HepG2 (cell line): ENCODE results near the gene TCERG1L. TPM values are rescaled to one million over a fixed set of nuclear protein-coding genes. Genes with fewer than 3 reads are reported as not detected.

Experiments used
- ATAC-seq: fragments of 200-7000 bp; cut with Tn5 transposase; 3 replicates; pipeline ENCODE4 v1.9.1; 2020; ENCODE audit warnings: mild to moderate bottlenecking, moderate library complexity
- BruUV-seq: library from RNA; stranded (reverse); fragments of 400-500 nt; replicated peaks from 2 replicates; lab custom pipeline; 2021; lab: Mats Ljungman, UMichigan
- CTCF ChIA-PET: fragments of 300-600 bp; formaldehyde crosslinking; extraction: SDS; loops from one replicate; lab custom pipeline; 2021; ENCODE audit warnings: low total read pairs, inconsistent platforms, low intra/inter-chr PET ratio; lab: Yijun Ruan, JAX
- POLR2A ChIA-PET: fragments of 350-600 bp; sonication (Branson Sonifier 250); formaldehyde crosslinking; loops from one replicate; lab custom pipeline; 2020; ENCODE audit warnings: antibody characterized with exemption, inconsistent platforms; lab: Yijun Ruan, JAX
- DNase-seq: peaks from one replicate; pipeline ENCODE4 v3.0.0-alpha.2; 2015; ENCODE audit warnings: low spot score
- FAIRE-seq: peaks from 3 replicates; lab custom pipeline; 2011; peaks lifted over from hg19 to GRCh38; lab: Jason Lieb, UNC
- H2AFZ ChIP-seq: one replicate; pipeline ENCODE4 v1.6.1; 2011; ENCODE audit warnings: low read length, inconsistent platforms
- H3K27ac ChIP-seq: fragments of 300-600 bp; 3 replicates; pipeline ENCODE4 v1.8.0; 2011; ENCODE audit warnings: mixed run types, mild to moderate bottlenecking, mixed read lengths, low read length, inconsistent platforms; ENCODE audit not compliant: insufficient read depth; ENCODE audit errors: extremely low read length
- H3K27me3 ChIP-seq, 2 experiments: fragments of 200-600 bp in 1 of 2; 2 replicates in 1 of 2; 3 replicates in 1 of 2; pipeline versions ENCODE4 v1.6.0 to v1.8.0; 2011; ENCODE audit warnings: low read length in 2 of 2, mild to moderate bottlenecking in 2 of 2, moderate library complexity in 2 of 2, inconsistent platforms in 1 of 2; ENCODE audit not compliant: insufficient read depth in 2 of 2, control insufficient read depth in 1 of 2
- H3K36me3 ChIP-seq, 2 experiments: fragments of 200-600 bp in 1 of 2; replicated peaks in 1 of 2; 2 replicates in 1 of 2; 3 replicates in 1 of 2; pipeline versions ENCODE4 v1.5.1 to v1.8.0; 2011; ENCODE audit warnings: low read length in 2 of 2, inconsistent platforms in 1 of 2; ENCODE audit not compliant: insufficient read depth in 2 of 2, control insufficient read depth in 1 of 2
- H3K4me1 ChIP-seq: 2 replicates; pipeline ENCODE4 v1.5.1; 2012; ENCODE audit warnings: low read length, inconsistent platforms; ENCODE audit not compliant: insufficient read depth
- H3K4me2 ChIP-seq: 2 replicates; pipeline ENCODE4 v1.6.0; 2011; ENCODE audit warnings: low read depth, low read length, inconsistent platforms
- H3K4me3 ChIP-seq, 3 experiments: fragments of 200-600 bp in 1 of 3; sonication (generic), shearing (Covaris generic) in 1 of 3; replicated peaks in 1 of 3; 2 replicates each; pipeline ENCODE4 v1.5.1; 2011 to 2016; ENCODE audit warnings: low read length in 3 of 3, inconsistent platforms in 2 of 3, low read depth in 2 of 3, mild to moderate bottlenecking in 2 of 3, control low read depth in 1 of 3, mixed read lengths in 1 of 3; ENCODE audit not compliant: insufficient read depth in 1 of 3
- H3K79me2 ChIP-seq: one replicate; pipeline ENCODE4 v1.6.1; 2011; ENCODE audit warnings: low read length, inconsistent platforms; ENCODE audit not compliant: insufficient read depth
- H3K9ac ChIP-seq: 2 replicates; pipeline ENCODE4 v1.6.0; 2011; ENCODE audit warnings: mild to moderate bottlenecking, low read depth, low read length, inconsistent platforms; ENCODE audit not compliant: insufficient read depth
- H3K9me3 ChIP-seq: 2 replicates; pipeline ENCODE4 v1.5.1; 2012; ENCODE audit warnings: mild to moderate bottlenecking, low read length
- H4K20me1 ChIP-seq: 2 replicates; pipeline ENCODE4 v1.6.0; 2011; ENCODE audit warnings: inconsistent platforms, mild to moderate bottlenecking, low read length, moderate library complexity; ENCODE audit not compliant: insufficient read depth
- ASH2L ChIP-seq: fragments of 300-600, 200-600 bp; sonication (generic); IDR thresholded peaks from 2 replicates; pipeline ENCODE4 v1.7.0; 2017; ENCODE audit warnings: low read depth, mild to moderate bottlenecking, moderate library complexity, mixed read lengths, low read length; ENCODE audit not compliant: insufficient read length
- PTBP1 ChIP-seq: fragments of 200-400 bp; formaldehyde crosslinking; IDR thresholded peaks from 2 replicates; pipeline ENCODE4 v1.6.1; 2018; ENCODE audit warnings: low read length, low read depth; ENCODE audit not compliant: poor library complexity, severe bottlenecking
- ZNF687 ChIP-seq: sonication (generic); formaldehyde crosslinking; IDR thresholded peaks from 2 replicates; pipeline ENCODE4 v1.5.1; 2020; ENCODE audit warnings: mild to moderate bottlenecking, missing genetic modification reagents, moderate library complexity
- WGBS: methylation state at CpG from one replicate; pipeline ENCODE4 v1.1.6; 2017; ENCODE audit warnings: low lambda C conversion rate; 5-methylcytosine and 5-hydroxymethylcytosine counted together
- in situ Hi-C: cut with HindIII; loops from 2 replicates; pipeline ENCODE4 v1.10.0; 2017; ENCODE audit warnings: low pct_unique_long_range_greater_than_20kb; ENCODE audit not compliant: extremely low pct_ligation_motif_present
- intact Hi-C: fragments of 100-400 bp; cut with micrococcal nuclease; formaldehyde crosslinking; loops from one replicate; pipeline ENCODE4 v1.10.0; 2022; ENCODE audit not compliant: unreplicated experiment
- polyA plus RNA-seq, 8 experiments: library from polyadenylated mRNA; depleted of rRNA in 3 of 8; stranded (reverse) in 7 of 8; unstranded in 1 of 8; fragments of >200 nt; fragmentation: Illumina TruSeq in 4 of 8; extraction: Trizol in 4 of 8; gene quantifications; 2 replicates each; pipeline versions ENCODE4 v1.2.1 to v1.2.3, GENCODE V29; 2011 to 2016; ENCODE audit warnings: low read depth in 4 of 8, missing spikeins in 1 of 8, mixed read lengths in 1 of 8; ENCODE audit not compliant: insufficient read depth in 1 of 8
- total RNA-seq, 5 experiments: library from RNA; depleted of rRNA; stranded (reverse); fragments of >200 nt; fragmentation: Illumina TruSeq; extraction: Trizol; gene quantifications; 2 replicates each; pipeline ENCODE4 v1.2.3, GENCODE V29; 2016; ENCODE audit warnings: low read depth in 1 of 5
- TF ChIP-seq, protein P1 (sequence below): sonication (generic); formaldehyde crosslinking; IDR thresholded peaks from 2 replicates; pipeline ENCODE4 v1.4.0; 2020; ENCODE audit warnings: missing genetic modification reagents

TCERG1L gene
- total and polyA plus RNA-seq, 2 of the 13 experiments (the other 11 are each of a cell fraction or from before 2014, with no cell fraction given) = not detected

DNA sequence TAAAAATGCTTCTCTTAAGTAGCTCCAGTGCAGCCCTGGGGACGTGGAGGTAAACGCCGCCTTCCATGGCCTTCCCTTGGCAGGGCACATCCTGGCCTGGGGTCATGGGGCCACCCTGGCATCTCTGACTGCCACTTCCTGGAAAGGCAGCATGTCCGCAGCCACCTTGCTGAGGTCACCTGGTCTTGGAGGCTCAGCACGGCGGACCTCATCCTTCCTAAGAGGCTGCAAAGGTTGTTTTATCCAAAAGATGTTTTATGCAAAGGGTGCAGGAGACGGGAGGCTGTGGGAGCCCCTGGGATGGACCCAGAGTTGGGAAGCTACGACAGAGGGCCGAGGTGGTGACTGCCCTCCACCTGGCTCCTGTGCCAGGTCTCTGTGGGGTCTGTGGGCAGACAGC, 106.0 kb downstream of the TCERG1L start:
- Histone ChIP-seq H3K4me1 (no peaks in the 10 kb centered on the region), H4K20me1 (no peaks in the 10 kb centered on the region), H3K9ac (no peak overlapping the region), H3K27me3 (peaks cover 3 to 21% of the 10 kb centered on the region in 2 experiments), H3K9me3 (no peaks in the 10 kb centered on the region), H3K27ac (no peak overlapping the region), H3K79me2 (no peaks in the 10 kb centered on the region), H3K4me3 (no peak overlapping the region), H2AFZ (no peak overlapping the region), H3K36me3 (no peaks in the 10 kb centered on the region), H3K4me2 (no peak overlapping the region)
- WGBS = 33% methylated on average over 3 of the region's 9 CpGs
- CTCF ChIA-PET = no interaction called here
- in situ Hi-C loops (no loop called here), intact Hi-C loops (no loop called here)
- BruUV-seq = no TSS peak
- POLR2A ChIA-PET = no interaction called here
- no peak for ATAC-seq
- no peak for DNase-seq
- FAIRE-seq = no peak
- TF ChIP-seq PTBP1 = no peak
- no peak for TF ChIP-seq ASH2L
- TF ChIP-seq, protein P1, sequence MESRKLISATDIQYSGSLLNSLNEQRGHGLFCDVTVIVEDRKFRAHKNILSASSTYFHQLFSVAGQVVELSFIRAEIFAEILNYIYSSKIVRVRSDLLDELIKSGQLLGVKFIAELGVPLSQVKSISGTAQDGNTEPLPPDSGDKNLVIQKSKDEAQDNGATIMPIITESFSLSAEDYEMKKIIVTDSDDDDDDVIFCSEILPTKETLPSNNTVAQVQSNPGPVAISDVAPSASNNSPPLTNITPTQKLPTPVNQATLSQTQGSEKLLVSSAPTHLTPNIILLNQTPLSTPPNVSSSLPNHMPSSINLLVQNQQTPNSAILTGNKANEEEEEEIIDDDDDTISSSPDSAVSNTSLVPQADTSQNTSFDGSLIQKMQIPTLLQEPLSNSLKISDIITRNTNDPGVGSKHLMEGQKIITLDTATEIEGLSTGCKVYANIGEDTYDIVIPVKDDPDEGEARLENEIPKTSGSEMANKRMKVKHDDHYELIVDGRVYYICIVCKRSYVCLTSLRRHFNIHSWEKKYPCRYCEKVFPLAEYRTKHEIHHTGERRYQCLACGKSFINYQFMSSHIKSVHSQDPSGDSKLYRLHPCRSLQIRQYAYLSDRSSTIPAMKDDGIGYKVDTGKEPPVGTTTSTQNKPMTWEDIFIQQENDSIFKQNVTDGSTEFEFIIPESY = no peak
- no peak for TF ChIP-seq ZNF687 (CRISPR knock-in tag)
